HepG2 (cell line): ENCODE measurements around the gene ZNF620. TPM values are rescaled to one million over a fixed set of nuclear protein-coding genes. Genes with fewer than 3 reads are reported as not detected.
A peak's percentile ranks its signal among the peaks of the same experiment; 100 is the strongest.

Experiments
- CEBPG ChIP-seq: IDR thresholded peaks from 2 replicates; pipeline ENCODE4 v1.6.1; 2016
- HMG20B ChIP-seq: conservative IDR thresholded peaks from 2 replicates; pipeline ENCODE4 v1.6.1; 2016; ENCODE audit warnings: missing genetic modification reagents, missing compliant biosample characterization
- MEF2D ChIP-seq: sonication (generic); formaldehyde crosslinking; IDR thresholded peaks from 2 replicates; pipeline ENCODE4 v1.5.1; 2020; ENCODE audit warnings: mild to moderate bottlenecking, missing genetic modification reagents
- POLR2AphosphoS5 ChIP-seq: IDR thresholded peaks from 2 replicates; pipeline ENCODE4 v1.6.1; 2012; ENCODE audit warnings: low read depth, low read length
- SIX1 ChIP-seq: sonication (generic); formaldehyde crosslinking; IDR thresholded peaks from 2 replicates; pipeline ENCODE4 v1.4.0; 2020; ENCODE audit warnings: missing genetic modification reagents, borderline replicate concordance
- SMAD3 ChIP-seq: sonication (generic); formaldehyde crosslinking; IDR thresholded peaks from 2 replicates; pipeline ENCODE4 v1.4.0; 2020; ENCODE audit warnings: missing genetic modification reagents
- SUZ12 ChIP-seq: fragments of 150-350 bp; IDR thresholded peaks from 2 replicates; pipeline ENCODE4 v1.6.1; 2014; ENCODE audit warnings: low read depth, low read length
- ZBTB20 ChIP-seq: sonication (generic); formaldehyde crosslinking; IDR thresholded peaks from 2 replicates; pipeline ENCODE4 v1.8.1; 2023; ENCODE audit warnings: missing genetic modification reagents, low read depth, mild to moderate bottlenecking, borderline replicate concordance
- ZFP41 ChIP-seq: sonication (generic); formaldehyde crosslinking; IDR thresholded peaks from 2 replicates; pipeline ENCODE4 v1.4.0; 2020; ENCODE audit warnings: mild to moderate bottlenecking, missing genetic modification reagents, borderline replicate concordance
- ZNF230 ChIP-seq: sonication (generic); formaldehyde crosslinking; IDR thresholded peaks from 2 replicates; pipeline ENCODE4 v1.4.0; 2020; ENCODE audit warnings: mild to moderate bottlenecking, missing genetic modification reagents
- ZNF251 ChIP-seq: sonication (generic); formaldehyde crosslinking; IDR thresholded peaks from 2 replicates; pipeline ENCODE4 v1.9.0; 2021; ENCODE audit warnings: mild to moderate bottlenecking, missing genetic modification reagents
- ZNF33B ChIP-seq: sonication (generic); formaldehyde crosslinking; IDR thresholded peaks from 2 replicates; pipeline ENCODE4 v1.5.1; 2020; ENCODE audit warnings: mild to moderate bottlenecking, missing genetic modification reagents
- ZNF749 ChIP-seq: sonication (generic); formaldehyde crosslinking; IDR thresholded peaks from 2 replicates; pipeline ENCODE4 v1.8.0; 2022; ENCODE audit warnings: mild to moderate bottlenecking, missing genetic modification reagents, moderate library complexity, borderline replicate concordance
- polyA plus RNA-seq, 8 experiments: library from polyadenylated mRNA; depleted of rRNA in 3 of 8; stranded (reverse) in 7 of 8; unstranded in 1 of 8; fragments of >200 nt; fragmentation: Illumina TruSeq in 4 of 8; extraction: Trizol in 4 of 8; gene quantifications; 2 replicates each; pipeline versions ENCODE4 v1.2.1 to v1.2.3, GENCODE V29; 2011 to 2016; ENCODE audit warnings: low read depth in 4 of 8, missing spikeins in 1 of 8, mixed read lengths in 1 of 8; ENCODE audit not compliant: insufficient read depth in 1 of 8
- total RNA-seq, 5 experiments: library from RNA; depleted of rRNA; stranded (reverse); fragments of >200 nt; fragmentation: Illumina TruSeq; extraction: Trizol; gene quantifications; 2 replicates each; pipeline ENCODE4 v1.2.3, GENCODE V29; 2016; ENCODE audit warnings: low read depth in 1 of 5
- TF ChIP-seq, protein P1 (sequence below): sonication (generic); formaldehyde crosslinking; IDR thresholded peaks from 2 replicates; pipeline ENCODE4 v1.5.1; 2020; ENCODE audit warnings: missing genetic modification reagents, mild to moderate bottlenecking, borderline replicate concordance
- TF ChIP-seq, protein P2 (sequence below): sonication (generic); formaldehyde crosslinking; IDR thresholded peaks from 2 replicates; pipeline ENCODE4 v1.4.0; 2020; ENCODE audit warnings: mild to moderate bottlenecking, missing genetic modification reagents
- TF ChIP-seq, protein P3 (sequence below): sonication (generic); formaldehyde crosslinking; IDR thresholded peaks from 2 replicates; pipeline ENCODE4 v1.4.0; 2020; ENCODE audit warnings: missing genetic modification reagents
- TF ChIP-seq, protein P4 (sequence below): sonication (generic); formaldehyde crosslinking; IDR thresholded peaks from 2 replicates; pipeline ENCODE4 v1.8.0; 2022; ENCODE audit warnings: missing genetic modification reagents, low read depth, mild to moderate bottlenecking, borderline replicate concordance
- TF ChIP-seq, protein P5 (sequence below): sonication (generic); formaldehyde crosslinking; IDR thresholded peaks from 2 replicates; pipeline ENCODE4 v1.4.0; 2020; ENCODE audit warnings: mild to moderate bottlenecking, missing genetic modification reagents

Gene ZNF620
- total and polyA plus RNA-seq, 2 of the 13 experiments (the other 11 are each of a cell fraction or from before 2014, with no cell fraction given) = 2.3 to 12.2 TPM

DNA sequence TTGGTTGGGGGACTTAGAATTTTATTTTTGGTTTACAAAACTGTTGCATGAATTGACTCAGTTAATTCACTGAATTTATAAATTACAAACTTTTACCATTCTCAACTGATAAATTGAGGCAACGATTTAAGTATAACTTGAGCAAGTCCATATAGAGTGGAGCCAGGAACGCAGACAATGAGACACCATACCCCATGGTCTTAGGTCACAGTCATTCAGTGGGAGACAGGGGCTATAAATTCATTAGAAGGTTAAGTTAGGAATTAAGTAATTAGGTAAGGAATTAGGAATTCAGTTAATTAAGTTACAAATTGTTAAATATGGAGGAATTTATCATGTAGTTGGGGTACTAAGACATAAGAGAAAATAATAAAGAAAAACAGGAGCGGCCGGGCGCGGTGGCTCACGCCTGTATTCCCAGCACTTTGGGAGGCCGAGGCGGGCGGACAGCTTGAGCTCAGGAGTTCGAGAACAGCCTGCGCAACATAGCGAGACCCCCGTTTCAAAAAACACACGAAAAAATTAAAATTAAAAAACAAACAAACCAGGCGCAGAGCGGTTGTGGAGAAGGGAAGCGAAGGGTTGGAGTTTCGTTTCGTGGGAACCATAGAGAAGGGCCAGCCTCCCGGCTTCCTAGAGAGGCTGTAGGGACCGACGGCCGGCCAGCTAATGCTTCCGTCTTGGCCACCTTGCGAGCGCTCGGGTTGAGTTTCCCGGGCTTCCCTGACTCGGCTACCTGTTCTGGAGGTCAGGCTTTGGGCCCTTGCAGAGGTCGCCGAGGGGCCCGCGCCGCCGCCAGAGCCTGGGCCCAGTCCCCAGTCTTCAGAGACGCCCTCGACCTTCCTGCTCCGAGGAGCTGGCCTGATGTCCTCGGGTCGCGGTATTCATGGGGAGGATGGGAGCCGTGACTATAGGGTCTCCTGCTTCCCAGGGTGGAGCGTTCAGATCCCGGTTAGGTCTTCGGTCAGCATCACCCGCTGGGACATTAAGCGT lies 29.1 kb upstream of the ZNF620 start, which contains the start of gene ZNF619 (continued):
- no peak for TF ChIP-seq SUZ12
- TF ChIP-seq SMAD3 = no peak
- no peak for TF ChIP-seq CEBPG
- TF ChIP-seq, protein P1, sequence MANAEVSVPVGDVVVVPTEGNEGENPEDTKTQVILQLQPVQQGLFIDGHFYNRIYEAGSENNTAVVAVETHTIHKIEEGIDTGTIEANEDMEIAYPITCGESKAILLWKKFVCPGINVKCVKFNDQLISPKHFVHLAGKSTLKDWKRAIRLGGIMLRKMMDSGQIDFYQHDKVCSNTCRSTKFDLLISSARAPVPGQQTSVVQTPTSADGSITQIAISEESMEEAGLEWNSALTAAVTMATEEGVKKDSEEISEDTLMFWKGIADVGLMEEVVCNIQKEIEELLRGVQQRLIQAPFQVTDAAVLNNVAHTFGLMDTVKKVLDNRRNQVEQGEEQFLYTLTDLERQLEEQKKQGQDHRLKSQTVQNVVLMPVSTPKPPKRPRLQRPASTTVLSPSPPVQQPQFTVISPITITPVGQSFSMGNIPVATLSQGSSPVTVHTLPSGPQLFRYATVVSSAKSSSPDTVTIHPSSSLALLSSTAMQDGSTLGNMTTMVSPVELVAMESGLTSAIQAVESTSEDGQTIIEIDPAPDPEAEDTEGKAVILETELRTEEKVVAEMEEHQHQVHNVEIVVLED = peak; percentile 56; the same call in 1 of the 2 replicates
- no peak for TF ChIP-seq MEF2D (CRISPR knock-in tag)
- TF ChIP-seq, protein P2, sequence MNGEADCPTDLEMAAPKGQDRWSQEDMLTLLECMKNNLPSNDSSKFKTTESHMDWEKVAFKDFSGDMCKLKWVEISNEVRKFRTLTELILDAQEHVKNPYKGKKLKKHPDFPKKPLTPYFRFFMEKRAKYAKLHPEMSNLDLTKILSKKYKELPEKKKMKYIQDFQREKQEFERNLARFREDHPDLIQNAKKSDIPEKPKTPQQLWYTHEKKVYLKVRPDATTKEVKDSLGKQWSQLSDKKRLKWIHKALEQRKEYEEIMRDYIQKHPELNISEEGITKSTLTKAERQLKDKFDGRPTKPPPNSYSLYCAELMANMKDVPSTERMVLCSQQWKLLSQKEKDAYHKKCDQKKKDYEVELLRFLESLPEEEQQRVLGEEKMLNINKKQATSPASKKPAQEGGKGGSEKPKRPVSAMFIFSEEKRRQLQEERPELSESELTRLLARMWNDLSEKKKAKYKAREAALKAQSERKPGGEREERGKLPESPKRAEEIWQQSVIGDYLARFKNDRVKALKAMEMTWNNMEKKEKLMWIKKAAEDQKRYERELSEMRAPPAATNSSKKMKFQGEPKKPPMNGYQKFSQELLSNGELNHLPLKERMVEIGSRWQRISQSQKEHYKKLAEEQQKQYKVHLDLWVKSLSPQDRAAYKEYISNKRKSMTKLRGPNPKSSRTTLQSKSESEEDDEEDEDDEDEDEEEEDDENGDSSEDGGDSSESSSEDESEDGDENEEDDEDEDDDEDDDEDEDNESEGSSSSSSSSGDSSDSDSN (CRISPR knock-in tag) = peak; percentile 56; the same call in 1 of the 2 replicates
- no peak for TF ChIP-seq HMG20B (CRISPR knock-in tag)
- TF ChIP-seq ZNF230 (CRISPR knock-in tag) = no peak
- no peak for TF ChIP-seq ZNF33B
- TF ChIP-seq, protein P3, sequence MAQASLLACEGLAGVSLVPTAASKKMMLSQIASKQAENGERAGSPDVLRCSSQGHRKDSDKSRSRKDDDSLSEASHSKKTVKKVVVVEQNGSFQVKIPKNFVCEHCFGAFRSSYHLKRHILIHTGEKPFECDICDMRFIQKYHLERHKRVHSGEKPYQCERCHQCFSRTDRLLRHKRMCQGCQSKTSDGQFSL (CRISPR knock-in tag) = no peak
- TF ChIP-seq ZNF749 = no peak
- TF ChIP-seq ZNF251 (CRISPR knock-in tag) = no peak
- no peak for TF ChIP-seq ZFP41 (CRISPR knock-in tag)
- TF ChIP-seq, protein P4, sequence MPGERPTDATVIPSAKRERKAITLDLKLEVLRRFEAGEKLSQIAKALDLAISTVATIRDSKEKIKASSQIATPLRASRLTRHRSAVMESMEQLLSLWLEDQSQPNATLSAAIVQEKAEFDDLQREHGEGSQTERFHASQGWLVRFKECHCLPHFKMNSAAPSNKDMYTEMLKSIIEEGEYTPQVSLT (CRISPR knock-in tag) = no peak
- no peak for TF ChIP-seq SIX1 (CRISPR knock-in tag)
- no peak for TF ChIP-seq ZBTB20 (CRISPR knock-in tag)
- TF ChIP-seq POLR2AphosphoS5 = peak; percentile 56; the same call in 1 of the 2 replicates
- TF ChIP-seq, protein P5, sequence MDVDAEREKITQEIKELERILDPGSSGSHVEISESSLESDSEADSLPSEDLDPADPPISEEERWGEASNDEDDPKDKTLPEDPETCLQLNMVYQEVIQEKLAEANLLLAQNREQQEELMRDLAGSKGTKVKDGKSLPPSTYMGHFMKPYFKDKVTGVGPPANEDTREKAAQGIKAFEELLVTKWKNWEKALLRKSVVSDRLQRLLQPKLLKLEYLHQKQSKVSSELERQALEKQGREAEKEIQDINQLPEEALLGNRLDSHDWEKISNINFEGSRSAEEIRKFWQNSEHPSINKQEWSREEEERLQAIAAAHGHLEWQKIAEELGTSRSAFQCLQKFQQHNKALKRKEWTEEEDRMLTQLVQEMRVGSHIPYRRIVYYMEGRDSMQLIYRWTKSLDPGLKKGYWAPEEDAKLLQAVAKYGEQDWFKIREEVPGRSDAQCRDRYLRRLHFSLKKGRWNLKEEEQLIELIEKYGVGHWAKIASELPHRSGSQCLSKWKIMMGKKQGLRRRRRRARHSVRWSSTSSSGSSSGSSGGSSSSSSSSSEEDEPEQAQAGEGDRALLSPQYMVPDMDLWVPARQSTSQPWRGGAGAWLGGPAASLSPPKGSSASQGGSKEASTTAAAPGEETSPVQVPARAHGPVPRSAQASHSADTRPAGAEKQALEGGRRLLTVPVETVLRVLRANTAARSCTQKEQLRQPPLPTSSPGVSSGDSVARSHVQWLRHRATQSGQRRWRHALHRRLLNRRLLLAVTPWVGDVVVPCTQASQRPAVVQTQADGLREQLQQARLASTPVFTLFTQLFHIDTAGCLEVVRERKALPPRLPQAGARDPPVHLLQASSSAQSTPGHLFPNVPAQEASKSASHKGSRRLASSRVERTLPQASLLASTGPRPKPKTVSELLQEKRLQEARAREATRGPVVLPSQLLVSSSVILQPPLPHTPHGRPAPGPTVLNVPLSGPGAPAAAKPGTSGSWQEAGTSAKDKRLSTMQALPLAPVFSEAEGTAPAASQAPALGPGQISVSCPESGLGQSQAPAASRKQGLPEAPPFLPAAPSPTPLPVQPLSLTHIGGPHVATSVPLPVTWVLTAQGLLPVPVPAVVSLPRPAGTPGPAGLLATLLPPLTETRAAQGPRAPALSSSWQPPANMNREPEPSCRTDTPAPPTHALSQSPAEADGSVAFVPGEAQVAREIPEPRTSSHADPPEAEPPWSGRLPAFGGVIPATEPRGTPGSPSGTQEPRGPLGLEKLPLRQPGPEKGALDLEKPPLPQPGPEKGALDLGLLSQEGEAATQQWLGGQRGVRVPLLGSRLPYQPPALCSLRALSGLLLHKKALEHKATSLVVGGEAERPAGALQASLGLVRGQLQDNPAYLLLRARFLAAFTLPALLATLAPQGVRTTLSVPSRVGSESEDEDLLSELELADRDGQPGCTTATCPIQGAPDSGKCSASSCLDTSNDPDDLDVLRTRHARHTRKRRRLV (CRISPR knock-in tag) = no peak
